Measurements from ENCODE around the gene RHOH. TPM values are rescaled to one million over a fixed set of nuclear protein-coding genes. Genes with fewer than 3 reads are reported as not detected.

RHOH gene
- total RNA-seq, 4 donors from 2014 or later = 1.8 to 5.8 (median 4.6) TPM

DNA sequence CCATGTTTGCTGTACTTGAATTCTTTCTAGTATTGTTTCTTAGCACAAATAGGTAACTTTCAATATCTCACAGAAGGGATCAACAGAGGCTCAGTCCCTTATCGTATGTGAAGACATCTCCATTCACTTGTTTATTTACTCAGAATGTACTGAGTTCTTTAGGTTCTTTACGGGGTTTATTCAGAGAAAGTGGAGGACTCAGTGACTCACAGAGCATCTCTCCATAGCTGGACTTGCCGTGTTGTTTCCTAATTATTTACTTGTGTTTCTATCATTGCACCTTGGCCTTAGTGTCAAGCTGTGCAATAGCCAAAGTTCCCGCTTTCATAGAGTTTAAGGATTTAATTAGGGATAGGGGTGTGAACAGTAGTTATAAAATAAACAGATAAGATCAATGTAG, 57.1 kb downstream of the RHOH start:
- no peak for DNase-seq (ENCODE audit: low spot score)
- TF ChIP-seq, protein P1, sequence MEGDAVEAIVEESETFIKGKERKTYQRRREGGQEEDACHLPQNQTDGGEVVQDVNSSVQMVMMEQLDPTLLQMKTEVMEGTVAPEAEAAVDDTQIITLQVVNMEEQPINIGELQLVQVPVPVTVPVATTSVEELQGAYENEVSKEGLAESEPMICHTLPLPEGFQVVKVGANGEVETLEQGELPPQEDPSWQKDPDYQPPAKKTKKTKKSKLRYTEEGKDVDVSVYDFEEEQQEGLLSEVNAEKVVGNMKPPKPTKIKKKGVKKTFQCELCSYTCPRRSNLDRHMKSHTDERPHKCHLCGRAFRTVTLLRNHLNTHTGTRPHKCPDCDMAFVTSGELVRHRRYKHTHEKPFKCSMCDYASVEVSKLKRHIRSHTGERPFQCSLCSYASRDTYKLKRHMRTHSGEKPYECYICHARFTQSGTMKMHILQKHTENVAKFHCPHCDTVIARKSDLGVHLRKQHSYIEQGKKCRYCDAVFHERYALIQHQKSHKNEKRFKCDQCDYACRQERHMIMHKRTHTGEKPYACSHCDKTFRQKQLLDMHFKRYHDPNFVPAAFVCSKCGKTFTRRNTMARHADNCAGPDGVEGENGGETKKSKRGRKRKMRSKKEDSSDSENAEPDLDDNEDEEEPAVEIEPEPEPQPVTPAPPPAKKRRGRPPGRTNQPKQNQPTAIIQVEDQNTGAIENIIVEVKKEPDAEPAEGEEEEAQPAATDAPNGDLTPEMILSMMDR (IDR thresholded peaks at IDR 0.05) = no peak
- no peak for ATAC-seq (ENCODE audit: low FRiP score)

DNA sequence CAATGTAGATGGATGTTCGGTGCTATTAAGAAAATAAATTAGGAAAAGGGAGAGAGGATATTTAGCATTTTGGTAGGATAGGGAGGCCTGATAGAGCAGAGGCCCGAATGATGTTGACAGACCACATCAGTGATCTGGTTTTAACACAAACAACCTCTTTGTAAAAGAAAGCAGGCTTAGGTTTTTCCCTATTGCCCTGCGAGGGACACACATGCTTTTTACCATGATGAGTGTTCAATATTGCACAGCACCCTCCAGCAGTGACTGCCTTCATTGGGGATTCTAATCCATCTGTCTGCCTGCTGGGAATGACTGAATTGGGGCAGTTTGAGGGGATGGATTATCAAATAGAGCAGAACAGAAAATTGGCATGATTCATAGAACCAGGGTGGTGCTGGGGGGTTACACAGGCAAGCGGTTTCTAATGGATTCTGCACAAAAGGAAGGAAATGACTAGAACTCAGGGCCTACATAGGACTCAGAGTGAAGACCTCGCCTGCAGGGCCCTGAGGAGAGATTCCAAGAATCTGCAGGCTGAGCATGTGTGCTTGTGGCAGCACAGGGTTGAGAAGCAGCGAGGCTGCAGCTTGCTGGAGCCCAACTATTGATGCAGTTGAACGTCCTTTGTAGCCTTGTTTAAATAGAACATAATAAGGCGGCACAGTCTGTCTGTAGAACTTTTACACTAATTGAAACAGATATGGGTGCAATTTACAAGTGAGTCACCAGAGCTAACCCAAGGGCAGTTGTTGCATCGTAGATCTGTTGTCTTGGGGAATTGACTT, 58.0 kb downstream of the RHOH start:
- TF ChIP-seq, protein P1 (IDR thresholded peaks at IDR 0.05) = no peak
- ATAC-seq (ENCODE audit: low FRiP score) (peak; percentile 8), DNase-seq (ENCODE audit: low spot score) (no peak)

DNA sequence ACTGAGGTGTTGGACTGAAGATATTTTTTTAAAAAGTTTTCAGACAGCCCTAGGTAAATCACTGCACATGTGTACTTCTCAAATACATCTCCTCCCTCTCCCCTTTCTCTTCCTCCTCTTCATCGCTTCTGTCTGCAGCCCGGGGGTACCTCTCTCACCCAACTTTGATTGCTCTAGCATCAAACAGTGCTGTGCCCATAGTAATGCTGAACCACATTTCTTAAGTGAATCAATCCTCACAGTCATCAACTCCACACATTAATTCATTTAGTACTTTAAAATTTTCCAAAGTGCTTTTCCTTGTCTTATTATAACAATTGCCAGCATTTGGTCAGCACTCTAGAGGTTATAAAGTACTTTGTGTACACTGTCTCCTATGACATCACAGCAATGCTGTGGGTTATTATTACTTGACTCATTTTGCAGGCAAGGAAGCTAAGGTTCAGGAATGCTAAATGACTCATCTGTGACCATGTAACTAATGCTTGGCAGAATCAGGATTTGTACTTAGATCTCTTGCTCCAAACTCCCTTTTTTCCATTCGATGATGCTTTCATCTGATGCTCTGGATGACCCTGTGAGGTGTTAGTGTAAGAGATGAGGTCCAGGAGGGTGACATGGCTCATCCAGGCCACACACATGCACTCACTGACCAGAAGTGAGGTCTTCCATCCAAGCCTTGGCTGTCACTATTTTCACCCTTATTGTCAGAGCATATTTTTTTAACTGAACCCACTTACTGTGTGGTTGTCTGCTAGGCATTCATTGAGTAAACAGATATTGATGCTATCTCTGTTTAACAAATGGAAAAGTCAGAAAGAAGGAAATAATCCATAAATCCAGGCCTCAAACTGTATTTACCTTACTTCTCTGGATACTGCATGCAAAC, 58.8 kb downstream of the RHOH start:
- ATAC-seq (ENCODE audit: low FRiP score) (peak; percentile 89), DNase-seq (ENCODE audit: low spot score) (no peak)
- TF ChIP-seq, protein P1 (IDR thresholded peaks at IDR 0.05) = no peak

DNA sequence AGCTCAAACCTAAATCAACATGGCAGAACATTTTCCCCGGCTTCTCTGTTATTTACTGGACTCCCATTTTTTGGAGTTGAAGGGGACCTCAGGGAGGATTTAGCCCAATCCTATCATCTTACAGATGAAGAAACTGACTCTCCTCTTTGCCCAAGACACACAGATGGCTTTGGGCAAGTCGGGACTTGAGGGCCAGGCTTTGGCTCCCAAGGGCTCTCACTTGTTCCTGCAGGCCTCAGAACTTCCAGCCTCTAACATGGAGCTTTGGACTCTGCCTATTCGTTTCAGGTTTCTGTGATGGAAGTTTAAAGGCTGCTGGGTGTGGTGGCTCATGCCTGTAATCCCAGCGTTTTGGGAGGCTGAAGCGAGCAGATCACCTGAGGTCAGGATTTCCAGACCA, 59.5 kb downstream of the RHOH start:
- no peak for DNase-seq (ENCODE audit: low spot score)
- TF ChIP-seq, protein P1 (IDR thresholded peaks at IDR 0.05) = no peak
- no peak for ATAC-seq (ENCODE audit: low FRiP score)

DNA sequence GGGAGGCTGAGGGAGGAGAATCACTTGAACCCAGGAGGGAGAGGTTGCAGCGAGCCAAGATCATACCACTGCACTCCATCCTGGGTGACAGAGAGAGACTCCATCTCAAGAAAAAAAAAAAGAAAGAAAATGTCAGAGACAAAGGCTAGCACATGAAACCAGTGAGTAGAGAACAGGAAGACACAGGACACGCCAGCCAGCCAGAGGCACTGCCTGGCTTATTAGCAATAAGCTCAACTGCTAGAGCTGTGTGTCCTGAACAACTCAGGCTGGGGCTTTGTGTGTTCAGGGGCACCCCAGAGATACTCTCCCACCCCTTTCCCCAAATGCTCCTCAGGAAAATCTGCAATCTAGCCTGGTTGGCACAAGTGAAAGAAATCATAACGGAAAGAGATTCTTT, 60.0 kb downstream of the RHOH start:
- no peak for DNase-seq (ENCODE audit: low spot score)
- TF ChIP-seq, protein P1 (IDR thresholded peaks at IDR 0.05) = no peak
- no peak for ATAC-seq (ENCODE audit: low FRiP score)

DNA sequence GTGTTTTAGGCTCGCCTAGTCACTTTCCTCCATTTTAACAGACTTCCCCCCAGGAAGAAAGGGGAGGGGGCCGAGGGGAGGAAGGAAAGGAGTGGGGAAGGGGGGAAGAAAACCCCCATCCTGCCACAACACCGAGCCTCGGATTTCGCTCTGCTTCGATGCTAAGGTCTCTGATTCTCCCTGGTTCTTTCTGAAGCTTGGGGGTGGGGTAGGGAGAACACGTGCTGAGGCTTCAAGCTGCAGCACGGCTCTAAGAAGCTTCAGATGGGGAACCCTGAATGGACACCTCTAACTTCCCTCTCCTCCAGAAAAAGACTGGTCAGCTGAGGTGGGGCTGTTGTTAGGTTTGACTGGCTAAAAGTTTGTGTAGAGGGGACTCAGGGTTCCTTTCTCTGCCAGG, 61.8 kb downstream of the RHOH start:
- ATAC-seq (ENCODE audit: low FRiP score) = no peak
- TF ChIP-seq, protein P1 (IDR thresholded peaks at IDR 0.05) = no peak
- DNase-seq (ENCODE audit: low spot score) = no peak

Measured in omental fat pad (tissue), 4 donors.